Esophagus muscularis mucosa (tissue), 4 donors: ENCODE data around the gene ACAP1. TPM values are rescaled to one million over a fixed set of nuclear protein-coding genes. Genes with fewer than 3 reads are reported as not detected.
A peak's percentile ranks its signal among the peaks of the same experiment; 100 is the strongest.

Experiments used
- DNase-seq: peaks from one replicate; pipeline ENCODE4 v3.0.0-alpha.2; 2017; ENCODE audit errors: extremely low spot score
- H3K27ac ChIP-seq, 4 donors: fragments of 200-600 bp; sonication (generic); replicated peaks in 1 of 4; 1 replicate in 3 of 4; 2 replicates in 1 of 4; pipeline ENCODE4 v1.5.1; 2016 to 2019; ENCODE audit warnings: mild to moderate bottlenecking in 1 of 4
- H3K27me3 ChIP-seq, 4 donors: fragments of 200-600 bp; sonication (generic); one replicate each; pipeline versions ENCODE4 v1.5.1 to v1.6.0; 2016 to 2019
- H3K36me3 ChIP-seq, 4 donors: fragments of 200-600 bp; sonication (generic); one replicate each; pipeline ENCODE4 v1.5.1; 2016 to 2019
- H3K4me1 ChIP-seq, 4 donors: fragments of 200-600 bp; sonication (generic); one replicate each; pipeline ENCODE4 v1.5.1; 2016 to 2019
- H3K4me3 ChIP-seq, 4 donors: fragments of 200-600 bp; sonication (generic); 1 replicate in 2 of 4; 2 replicates in 2 of 4; pipeline ENCODE4 v1.5.1; 2016 to 2019; ENCODE audit warnings: mild to moderate bottlenecking in 4 of 4, moderate library complexity in 1 of 4
- H3K9me3 ChIP-seq, 4 donors: fragments of 200-600 bp; sonication (generic); 1 replicate in 3 of 4; 2 replicates in 1 of 4; pipeline ENCODE4 v1.5.1; 2016 to 2019
- EP300 ChIP-seq: sonication (generic); formaldehyde crosslinking; IDR thresholded peaks from one replicate; pipeline ENCODE4 v1.6.1; 2017; ENCODE audit warnings: antibody characterized with exemption
- POLR2A ChIP-seq: fragments of 450-650 bp; IDR thresholded peaks from one replicate; pipeline ENCODE4 v1.6.1; 2017; ENCODE audit warnings: antibody characterized with exemption, moderate library complexity, mild to moderate bottlenecking, low read depth
- POLR2AphosphoS5 ChIP-seq, 2 donors: sonication (generic); formaldehyde crosslinking; IDR thresholded peaks; one replicate each; pipeline ENCODE4 v1.6.1; 2017; ENCODE audit warnings: antibody characterized with exemption in 2 of 2
- WGBS: methylation state at CpG from one replicate; pipeline ENCODE4 v1.1.5; 2018; 5-methylcytosine and 5-hydroxymethylcytosine counted together
- intact Hi-C: fragments of 100-400 bp; cut with DNase I; formaldehyde crosslinking; loops from one replicate; pipeline ENCODE4 v1.15.1; 2023
- total RNA-seq, 4 donors: library from RNA; depleted of rRNA; stranded (reverse); fragments of >200 nt; gene quantifications; one replicate each; pipeline versions ENCODE4 v1.1.0 to v1.2.1, GENCODE V29; 2016
- TF ChIP-seq, protein P1 (sequence below), 3 experiments: fragments of 200-600 bp in 2 of 3; fragments of 450-650 bp in 1 of 3; sonication (generic) in 2 of 3; IDR thresholded peaks; one replicate each; pipeline ENCODE4 v1.5.1; 2017 to 2019; ENCODE audit warnings: antibody characterized with exemption in 3 of 3, mild to moderate bottlenecking in 2 of 3, moderate library complexity in 1 of 3

ACAP1 gene
- total RNA-seq, 4 donors from 2014 or later, result 2.1 to 11.4 (median 4.6) TPM

- Histone ChIP-seq H3K9me3 (no peaks in the 10 kb centered on the region), H3K36me3 (peaks cover 58 to 86% (median 73%) of the 10 kb centered on the region in 4 donors), H3K4me3 (peak overlapping the region; percentile 74 to 93 (median 90)), H3K27ac (peak overlapping the region; percentile 84 to 94 (median 93)), H3K27me3 (no peaks in the 10 kb centered on the region), H3K4me1 (peaks cover 37 to 48% (median 44%) of the 10 kb centered on the region in 4 donors)
- intact Hi-C loops, result no loop called here
- TF ChIP-seq POLR2AphosphoS5 (IDR thresholded peaks at IDR 0.05), result no peak
- no peak for TF ChIP-seq POLR2A
- no peak for TF ChIP-seq EP300
- TF ChIP-seq, protein P1, sequence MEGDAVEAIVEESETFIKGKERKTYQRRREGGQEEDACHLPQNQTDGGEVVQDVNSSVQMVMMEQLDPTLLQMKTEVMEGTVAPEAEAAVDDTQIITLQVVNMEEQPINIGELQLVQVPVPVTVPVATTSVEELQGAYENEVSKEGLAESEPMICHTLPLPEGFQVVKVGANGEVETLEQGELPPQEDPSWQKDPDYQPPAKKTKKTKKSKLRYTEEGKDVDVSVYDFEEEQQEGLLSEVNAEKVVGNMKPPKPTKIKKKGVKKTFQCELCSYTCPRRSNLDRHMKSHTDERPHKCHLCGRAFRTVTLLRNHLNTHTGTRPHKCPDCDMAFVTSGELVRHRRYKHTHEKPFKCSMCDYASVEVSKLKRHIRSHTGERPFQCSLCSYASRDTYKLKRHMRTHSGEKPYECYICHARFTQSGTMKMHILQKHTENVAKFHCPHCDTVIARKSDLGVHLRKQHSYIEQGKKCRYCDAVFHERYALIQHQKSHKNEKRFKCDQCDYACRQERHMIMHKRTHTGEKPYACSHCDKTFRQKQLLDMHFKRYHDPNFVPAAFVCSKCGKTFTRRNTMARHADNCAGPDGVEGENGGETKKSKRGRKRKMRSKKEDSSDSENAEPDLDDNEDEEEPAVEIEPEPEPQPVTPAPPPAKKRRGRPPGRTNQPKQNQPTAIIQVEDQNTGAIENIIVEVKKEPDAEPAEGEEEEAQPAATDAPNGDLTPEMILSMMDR (IDR thresholded peaks at IDR 0.05), result no peak
- DNase-seq, result no peak
- WGBS, result 41% methylated on average over 29 of the region's 30 CpGs
Measured at GRCh38 chr17:7315570-7316235, 20.6 kb upstream of the ACAP1 start.

GRCh38 chr17:7317161-7317803 is 19.0 kb upstream of the ACAP1 start:
- H3K27ac ChIP-seq, result no peak overlapping the region
- H3K9me3 ChIP-seq, result no peaks in the 10 kb centered on the region
- H3K27me3 ChIP-seq, result no peaks in the 10 kb centered on the region
- intact Hi-C loops, result no loop called here
- H3K36me3 ChIP-seq, result peaks cover 58 to 86% (median 73%) of the 10 kb centered on the region in 4 donors
- H3K4me3 ChIP-seq, result no peak overlapping the region
- peaks cover 30 to 36% (median 34%) of the 10 kb centered on the region in 4 donors for H3K4me1 ChIP-seq
- DNase-seq, result no peak
- TF ChIP-seq POLR2A (no peak), EP300 (no peak), POLR2AphosphoS5 (IDR thresholded peaks at IDR 0.05) (no peak)
- TF ChIP-seq, protein P1 (IDR thresholded peaks at IDR 0.05), result no peak
- 85% methylated on average over 16 of the region's 16 CpGs for WGBS

GRCh38 chr17:7318121-7318860 is 18.0 kb upstream of the ACAP1 start:
- Histone ChIP-seq H3K4me3 (no peak overlapping the region), H3K27ac (no peak overlapping the region), H3K4me1 (peaks cover 20 to 25% (median 24%) of the 10 kb centered on the region in 4 donors), H3K9me3 (no peaks in the 10 kb centered on the region), H3K27me3 (no peaks in the 10 kb centered on the region), H3K36me3 (peaks cover 58 to 86% (median 73%) of the 10 kb centered on the region in 4 donors)
- no peak for DNase-seq
- 83% methylated on average over 3 of the region's 13 CpGs for WGBS
- intact Hi-C loops, result no loop called here
- TF ChIP-seq, protein P1 (IDR thresholded peaks at IDR 0.05), result no peak
- TF ChIP-seq POLR2AphosphoS5 (IDR thresholded peaks at IDR 0.05), result no peak
- TF ChIP-seq POLR2A, result no peak
- no peak for TF ChIP-seq EP300

- 87% methylated on average over 14 of the region's 15 CpGs for WGBS
- no peak for TF ChIP-seq POLR2A
- TF ChIP-seq, protein P1 (IDR thresholded peaks at IDR 0.05), result no peak
- TF ChIP-seq POLR2AphosphoS5 (IDR thresholded peaks at IDR 0.05), result no peak
- TF ChIP-seq EP300, result no peak
- no peak for DNase-seq
- intact Hi-C loops, result no loop called here
- Histone ChIP-seq H3K4me3 (no peak overlapping the region), H3K9me3 (no peaks in the 10 kb centered on the region), H3K27me3 (no peaks in the 10 kb centered on the region), H3K4me1 (peaks cover 0 to 6% (median 0%) of the 10 kb centered on the region in 4 donors), H3K27ac (no peak overlapping the region), H3K36me3 (peaks cover 60 to 100% (median 94%) of the 10 kb centered on the region in 4 donors)
Measured at GRCh38 chr17:7321466-7321865, 14.9 kb upstream of the ACAP1 start.
